NCI-H446 (cell line): ENCODE results near the gene EIPR1.
"Not testable (repeated sequence)": the region's sequence is repeated elsewhere in the genome, so short reads cannot be mapped to it uniquely, and the experiment has no call there.

ENCODE experiments used
- DNase-seq, 2 experiments: peaks; one replicate each; lab custom pipeline; 2025; lab: John Stamatoyannopoulos, UW

EIPR1 gene

DNA sequence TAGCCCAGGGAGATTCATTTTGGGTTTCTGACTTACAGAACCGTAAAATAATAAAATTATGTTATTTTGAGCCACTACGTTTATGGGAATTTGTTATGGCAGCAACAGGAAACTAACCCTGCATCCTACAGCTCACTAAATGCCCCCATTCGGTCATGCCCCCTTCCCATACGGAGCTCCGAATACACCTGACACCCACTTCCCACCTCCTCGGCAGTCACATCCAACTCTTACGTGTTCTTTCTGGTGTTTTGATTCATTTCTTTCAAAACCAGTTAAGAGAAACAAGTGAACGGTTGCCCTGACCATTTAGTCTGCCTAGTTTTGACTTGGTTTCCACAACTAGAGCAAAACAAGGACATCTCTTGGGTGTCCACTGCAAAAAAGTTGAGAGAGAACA, 19.7 kb downstream of the EIPR1 start:
- DNase-seq, result no peak

DNA sequence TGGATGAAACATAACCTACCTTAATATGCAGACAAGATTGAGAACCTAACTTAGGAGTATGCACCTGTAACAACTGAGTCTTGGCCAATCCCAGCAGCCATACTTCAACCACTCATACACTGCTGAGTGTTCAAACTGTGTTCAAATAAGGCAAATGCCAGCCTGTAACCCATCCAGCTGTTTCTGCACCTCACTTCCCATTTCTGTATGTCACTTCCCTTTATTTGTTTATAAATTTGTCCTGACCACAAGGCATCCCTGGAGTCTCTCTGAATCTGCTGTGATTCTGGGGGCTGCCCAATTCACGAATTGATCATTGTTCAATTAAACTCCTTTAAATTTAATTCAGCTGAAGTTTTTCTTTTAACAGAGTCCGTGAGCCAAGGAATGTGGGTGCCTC, 20.2 kb downstream of the EIPR1 start:
- not testable (repeated sequence) for DNase-seq

DNA sequence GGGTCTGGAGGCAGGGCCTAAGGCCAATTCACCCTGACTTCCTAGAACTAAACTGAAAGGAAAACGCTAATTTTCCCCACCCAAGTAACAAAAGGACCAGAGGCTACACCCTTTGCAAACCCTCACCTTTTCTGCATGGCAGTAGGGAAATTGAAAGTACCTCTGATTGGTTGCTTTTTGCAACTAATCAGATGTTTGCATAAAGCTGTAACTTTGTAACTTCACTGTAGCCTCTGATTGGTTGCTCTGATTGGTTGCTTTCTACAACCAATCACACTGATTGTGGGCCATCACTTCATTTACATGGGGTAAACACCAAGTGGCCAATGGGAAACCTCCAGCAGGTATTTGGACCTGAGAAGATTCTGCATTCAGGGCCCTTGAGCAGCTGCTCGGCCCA, 20.8 kb downstream of the EIPR1 start:
- DNase-seq, result no peak

DNA sequence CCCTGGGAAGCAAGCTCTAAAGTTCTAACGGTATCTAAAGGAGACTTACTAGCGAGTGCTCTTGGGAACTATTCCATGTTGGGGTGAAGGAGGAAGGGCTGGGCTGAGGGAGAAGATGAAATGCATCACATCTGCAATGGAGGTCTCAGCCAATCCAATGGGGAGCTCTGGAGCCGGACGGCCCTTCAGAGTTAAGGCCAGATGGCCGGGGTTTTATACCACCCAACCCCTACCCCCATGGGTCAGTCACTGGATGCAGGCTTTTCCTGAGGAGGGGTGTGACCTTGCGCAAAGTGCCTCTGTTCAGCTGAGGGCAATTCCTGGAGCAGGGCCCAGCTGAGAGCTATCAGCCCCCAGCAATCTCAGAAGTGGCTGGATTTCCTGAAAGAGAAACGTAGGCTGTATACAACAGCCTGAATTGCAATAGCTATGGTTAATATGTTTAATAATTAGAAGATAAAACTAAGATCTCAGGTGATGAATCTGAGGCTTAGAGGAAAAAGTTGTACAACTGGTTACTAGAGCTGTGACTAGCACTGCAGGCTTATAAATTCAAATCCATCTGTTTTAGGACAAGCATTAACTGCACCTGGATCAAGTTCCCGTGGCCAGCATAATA, 21.6 kb downstream of the EIPR1 start:
- no peak for DNase-seq

DNA sequence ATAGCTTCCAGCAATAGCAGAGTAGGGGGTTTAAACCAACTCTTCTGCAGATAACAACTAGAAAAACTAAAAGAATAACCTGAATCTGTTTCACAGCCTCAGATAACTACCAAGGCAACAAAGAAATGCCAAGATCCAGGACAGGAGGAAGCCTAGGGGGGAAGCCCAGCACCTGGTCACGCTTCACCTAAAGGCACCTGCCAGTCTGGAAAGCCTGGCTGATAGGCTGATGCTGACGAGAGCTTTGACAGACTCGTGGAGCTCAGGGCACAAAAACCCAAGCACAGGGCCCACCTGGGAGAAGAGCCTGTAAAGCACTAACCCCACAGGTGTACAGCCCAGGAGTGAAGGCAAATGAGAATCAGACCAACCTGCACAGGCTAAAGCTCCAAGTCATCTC, 22.6 kb downstream of the EIPR1 start:
- DNase-seq, result no peak

DNA sequence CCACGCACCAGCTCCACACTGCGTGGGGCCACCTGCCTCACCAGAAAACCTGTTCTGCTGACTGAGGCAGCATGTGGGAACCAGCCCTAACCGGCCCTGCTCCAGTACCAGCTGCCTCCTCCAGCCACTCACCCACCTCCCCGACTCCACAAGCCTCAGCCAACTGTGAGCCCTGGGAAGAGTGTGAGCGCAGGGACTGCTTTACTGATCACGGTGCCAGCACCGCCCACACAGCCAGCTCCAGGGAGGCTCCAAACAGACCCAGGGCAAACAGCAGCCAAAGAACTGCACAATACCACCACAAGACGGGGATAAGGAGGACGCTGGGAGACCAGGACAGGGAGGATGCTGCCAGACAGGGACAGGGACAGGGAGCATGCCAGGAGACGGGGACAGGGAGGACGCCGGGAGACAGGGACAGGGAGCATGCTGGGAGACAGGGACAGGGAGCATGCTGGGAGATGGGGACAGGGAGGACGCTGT, 28.4 kb downstream of the EIPR1 start:
- no peak for DNase-seq

DNA sequence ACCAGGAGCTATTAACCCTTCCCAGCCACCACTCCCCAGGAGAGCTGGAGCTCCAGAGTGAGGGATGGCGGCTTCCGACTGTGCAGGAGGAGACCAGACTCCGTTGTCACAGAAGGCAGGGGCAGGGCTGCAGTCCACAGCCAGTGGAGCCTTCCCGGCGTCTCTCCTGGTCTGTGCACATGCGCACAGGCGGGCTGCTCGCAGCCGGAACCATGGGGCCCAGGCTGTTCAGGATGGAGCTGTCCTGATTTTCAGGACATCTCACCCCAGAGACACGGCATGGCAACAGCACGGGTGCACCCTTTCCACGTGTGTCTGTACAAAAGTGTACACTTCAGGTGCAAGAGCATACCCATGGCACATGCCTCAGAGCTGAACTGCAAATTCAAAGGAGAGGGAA, 28.9 kb downstream of the EIPR1 start:
- DNase-seq, result no peak

DNA sequence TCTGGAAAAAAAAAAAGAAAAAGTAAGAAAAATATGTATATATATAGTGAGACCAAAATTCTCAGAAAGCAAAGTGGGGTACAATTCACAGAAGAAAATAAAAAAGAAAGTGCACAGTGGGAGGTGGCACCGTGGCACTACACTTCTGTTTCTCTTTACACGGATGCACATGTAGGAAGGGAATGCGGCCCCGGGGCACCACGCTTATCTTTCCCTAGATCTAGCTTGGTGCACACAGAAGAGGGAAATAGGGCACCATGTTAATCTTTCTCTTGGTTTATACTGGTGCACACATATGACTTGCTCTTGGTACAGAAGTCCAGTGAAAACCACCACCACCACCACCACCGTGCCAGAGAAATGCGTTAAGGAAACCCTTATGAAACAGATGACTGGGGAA, 32.0 kb downstream of the EIPR1 start:
- DNase-seq, result no peak

DNA sequence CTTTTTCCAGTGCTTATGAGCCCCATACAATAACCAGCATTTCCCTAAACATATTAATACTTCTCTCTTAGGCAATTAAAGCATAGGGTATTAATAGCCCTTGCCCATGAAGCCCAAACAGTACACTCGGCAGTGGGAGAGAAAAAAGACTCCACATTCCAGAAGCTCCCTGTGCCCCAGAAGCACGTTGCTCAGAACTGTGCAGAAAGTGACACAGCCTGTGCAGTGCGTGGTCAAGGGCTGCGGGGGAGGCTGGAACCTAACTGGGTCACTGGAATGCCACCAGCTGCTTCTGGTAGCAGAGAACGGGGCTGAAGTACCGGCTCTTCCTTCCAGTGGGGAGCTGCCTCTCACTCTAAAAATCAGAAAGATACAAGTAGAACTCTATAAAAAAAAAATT, 32.7 kb downstream of the EIPR1 start:
- no peak for DNase-seq

DNA sequence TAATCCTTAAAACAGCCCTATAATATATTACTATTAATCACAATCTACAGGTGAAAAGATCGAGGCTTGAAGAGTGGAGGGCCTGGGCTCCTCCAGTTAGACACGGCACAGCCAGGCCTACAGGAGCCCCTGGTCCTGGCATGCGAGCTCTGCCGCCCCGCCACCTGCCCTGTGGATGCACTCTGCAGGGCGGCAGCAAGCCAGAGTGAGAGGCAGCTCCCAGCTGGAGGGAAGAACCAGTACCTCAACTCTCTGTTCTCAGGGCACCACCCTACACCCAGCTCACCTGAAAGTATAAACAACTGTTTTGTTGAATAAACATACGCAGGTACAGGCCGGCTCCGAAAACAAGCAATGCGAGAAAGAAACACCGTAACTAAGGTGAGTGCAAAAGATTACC, 34.6 kb downstream of the EIPR1 start:
- no peak for DNase-seq

DNA sequence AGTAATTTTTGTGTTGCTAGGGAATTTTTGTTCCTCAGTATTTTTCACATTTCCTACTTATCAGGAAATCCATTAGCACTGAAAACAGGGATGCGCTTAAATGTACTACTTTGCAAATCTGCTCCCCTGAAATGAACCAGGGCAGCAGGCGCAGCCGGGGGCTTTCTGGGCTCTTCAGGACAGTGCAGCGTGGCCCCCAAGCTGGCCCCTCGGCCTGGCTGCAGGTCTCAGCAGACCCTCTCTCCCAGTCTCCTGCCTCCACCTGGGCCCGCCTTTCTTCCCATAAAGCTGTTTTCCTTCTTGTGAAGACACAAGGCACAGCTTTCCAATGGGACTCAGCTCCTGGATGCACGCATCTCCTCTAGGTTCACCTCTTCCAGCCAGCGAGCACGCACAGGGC, 35.3 kb downstream of the EIPR1 start:
- DNase-seq, result no peak

DNA sequence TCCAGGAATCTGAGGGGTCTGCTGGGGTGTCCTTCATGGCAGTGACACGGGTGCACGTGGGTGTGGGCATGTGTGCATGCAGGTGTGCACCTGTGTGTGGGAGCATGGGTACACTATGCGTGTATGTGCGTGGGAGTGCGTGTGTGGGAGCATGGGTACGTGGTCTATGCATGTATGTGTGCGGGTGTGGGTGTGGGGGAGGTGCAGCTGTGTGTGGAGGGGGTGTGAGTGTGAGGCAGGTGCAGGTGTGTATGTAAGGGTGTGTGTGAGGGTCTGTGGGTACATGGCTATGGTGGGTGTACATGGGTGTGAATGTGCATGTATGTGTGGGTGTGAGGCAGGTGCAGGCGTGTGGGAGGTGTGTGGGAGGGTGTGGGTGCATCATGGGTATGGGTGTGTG, 36.3 kb downstream of the EIPR1 start:
- DNase-seq, result no peak

DNA sequence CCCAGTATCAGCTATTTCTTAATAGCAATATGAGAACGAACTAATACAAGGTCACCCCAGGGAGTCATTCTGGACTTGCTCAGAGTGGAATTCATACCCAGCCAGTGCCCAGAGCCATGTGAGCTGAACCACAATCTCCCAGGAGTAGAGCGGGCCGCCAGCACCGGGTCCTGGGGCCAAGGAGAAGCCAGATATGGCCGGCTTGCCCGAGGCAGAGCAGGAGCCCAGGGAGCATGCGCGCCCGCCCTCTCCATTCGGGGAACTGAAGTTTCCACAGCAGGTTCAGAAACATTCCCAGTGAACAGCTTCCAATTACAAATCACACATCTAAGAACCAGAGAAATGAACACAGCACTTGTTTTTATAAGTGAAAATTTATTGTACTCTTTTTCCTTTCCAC, 37.5 kb downstream of the EIPR1 start:
- DNase-seq, result no peak

DNA sequence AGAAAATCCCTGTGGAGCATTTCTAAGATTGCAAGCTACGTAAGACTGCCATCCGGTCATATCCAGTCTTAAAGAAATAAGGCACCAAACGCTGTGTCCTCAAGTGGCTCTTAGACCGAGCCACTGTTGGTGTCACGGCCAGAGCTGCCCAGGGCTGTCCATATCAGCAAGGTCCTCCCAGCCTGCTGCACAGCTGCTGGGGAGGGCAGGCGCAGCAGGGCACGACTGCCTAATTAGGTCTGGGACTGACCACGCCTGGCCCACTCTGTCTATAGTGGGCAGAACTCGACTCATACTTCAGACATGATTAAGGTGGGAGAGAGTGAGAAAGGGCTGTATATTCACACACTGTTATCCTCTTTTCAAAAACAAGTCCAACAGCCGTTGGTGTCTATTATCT, 39.3 kb downstream of the EIPR1 start:
- DNase-seq, result no peak

DNA sequence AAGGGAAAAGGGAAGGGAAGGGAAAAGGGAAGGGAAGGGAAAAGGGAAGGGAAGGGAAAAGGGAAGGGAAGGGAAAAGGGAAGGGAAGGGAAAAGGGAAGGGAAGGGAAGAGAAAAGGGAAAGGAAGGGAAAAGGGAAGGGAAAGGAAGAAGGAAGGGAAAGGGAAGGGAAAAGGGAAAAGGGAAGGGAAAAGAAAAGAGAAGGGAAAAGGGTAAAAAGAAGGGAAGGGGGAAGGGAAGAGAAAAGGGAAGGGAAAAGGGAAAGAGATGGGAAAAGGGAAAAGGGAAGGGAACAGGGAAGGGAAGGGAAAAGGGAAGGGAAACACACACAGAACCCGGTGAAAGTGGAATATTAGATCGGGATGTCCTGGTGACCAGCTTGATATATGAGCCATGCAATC, 40.8 kb downstream of the EIPR1 start:
- DNase-seq, result no peak

DNA sequence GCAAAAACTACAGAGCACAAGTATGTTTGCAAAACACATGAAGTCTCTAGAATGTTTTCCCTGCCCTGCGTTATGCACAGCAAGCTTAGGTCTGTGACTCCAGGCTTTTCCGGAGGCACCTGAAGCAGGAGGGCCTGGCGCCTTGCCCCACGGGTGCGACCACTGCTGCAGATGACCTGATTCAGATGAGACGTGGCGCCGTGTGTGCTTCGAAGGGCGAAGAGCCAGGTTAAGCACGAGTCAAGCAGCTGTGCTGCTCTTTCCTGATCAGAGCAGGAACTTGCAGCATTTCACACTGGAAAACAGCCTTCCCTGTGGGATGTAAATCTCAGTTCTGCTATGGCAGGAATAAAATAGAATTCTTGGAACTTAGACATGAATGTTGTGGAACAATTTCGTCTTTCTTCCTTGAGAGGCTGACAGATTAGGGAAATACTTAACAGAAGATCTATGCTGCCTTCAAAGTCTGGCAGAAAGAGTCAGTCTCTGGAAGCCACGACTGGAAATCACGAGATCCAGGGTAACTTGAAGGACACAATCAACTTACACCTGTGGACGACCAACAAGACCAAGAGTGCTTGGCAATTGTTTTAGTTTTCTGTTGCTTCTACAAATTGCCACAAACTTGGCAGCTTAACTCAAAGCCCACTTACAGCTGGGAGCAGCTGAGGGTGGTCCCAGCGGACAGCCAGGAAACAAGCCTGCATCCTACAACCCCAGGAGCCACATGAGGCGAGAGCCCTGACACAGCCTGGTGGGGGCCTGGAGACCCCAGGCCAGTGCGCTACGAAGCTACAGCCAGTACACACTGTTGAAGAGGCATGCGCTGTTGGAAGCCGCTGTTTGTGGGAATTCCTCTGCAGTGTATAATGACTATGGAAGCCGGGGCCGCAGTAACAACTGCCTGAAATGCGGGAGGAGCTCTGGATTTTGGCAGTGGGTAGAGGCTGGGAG, 42.9 kb downstream of the EIPR1 start:
- no peak for DNase-seq

DNA sequence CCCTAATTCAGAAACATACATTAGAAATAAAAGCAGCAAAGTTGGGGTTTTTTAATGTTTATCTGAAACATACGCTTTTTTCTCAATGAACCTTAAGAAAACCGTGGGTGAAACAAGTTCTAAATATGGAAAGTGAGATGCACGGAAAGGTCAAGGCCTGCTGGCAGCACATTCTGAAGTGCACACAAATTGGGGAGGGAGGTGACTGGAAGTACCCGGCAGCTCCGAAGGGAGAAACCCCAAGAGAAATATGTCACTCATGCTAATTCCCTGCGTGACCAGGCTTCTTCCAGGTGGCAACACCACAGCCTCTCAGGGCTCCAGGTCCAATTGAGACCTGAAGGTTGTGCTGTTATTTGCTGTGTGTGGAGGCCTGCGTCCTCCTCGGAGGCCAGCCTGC, 45.5 kb downstream of the EIPR1 start:
- DNase-seq, result no peak

DNA sequence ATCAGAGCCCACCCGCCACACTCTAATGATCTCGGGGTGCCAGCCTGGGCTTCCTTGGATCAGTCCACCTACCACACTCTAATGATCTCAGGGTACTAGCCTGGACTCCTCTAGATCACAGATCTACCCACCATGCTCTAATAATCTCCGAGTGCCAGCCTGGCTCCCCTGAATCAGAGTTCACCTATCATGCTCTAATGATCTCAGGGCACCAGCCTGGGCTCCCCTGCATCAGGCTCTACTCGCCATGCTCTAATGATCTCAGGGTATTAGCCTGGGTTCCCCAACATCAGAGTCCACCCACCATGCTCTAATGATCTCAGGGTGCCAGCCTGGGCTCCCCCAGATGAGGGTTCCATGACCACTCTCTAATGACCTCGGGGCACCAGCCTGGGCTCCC, 48.1 kb downstream of the EIPR1 start:
- DNase-seq, result no peak

DNA sequence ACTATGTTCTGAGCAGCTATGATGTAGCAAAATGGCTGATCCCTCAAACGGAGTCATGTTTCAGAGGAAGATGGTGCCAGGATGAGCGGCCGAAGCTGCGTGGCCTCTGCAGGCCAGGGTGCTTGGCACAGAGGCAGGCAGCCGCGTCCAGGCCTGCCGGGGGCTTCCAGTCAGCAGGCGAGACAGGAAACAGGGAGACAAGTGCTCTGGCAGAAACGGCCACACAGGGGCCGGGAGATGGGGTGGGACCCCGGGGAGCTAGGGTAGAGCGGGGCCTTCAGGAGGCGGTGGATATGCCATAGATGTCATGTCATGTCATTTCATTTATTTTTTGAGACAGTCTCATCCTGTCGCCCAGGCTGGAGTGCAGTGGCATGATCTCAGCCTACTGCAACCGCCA, 50.7 kb downstream of the EIPR1 start:
- no peak for DNase-seq

DNA sequence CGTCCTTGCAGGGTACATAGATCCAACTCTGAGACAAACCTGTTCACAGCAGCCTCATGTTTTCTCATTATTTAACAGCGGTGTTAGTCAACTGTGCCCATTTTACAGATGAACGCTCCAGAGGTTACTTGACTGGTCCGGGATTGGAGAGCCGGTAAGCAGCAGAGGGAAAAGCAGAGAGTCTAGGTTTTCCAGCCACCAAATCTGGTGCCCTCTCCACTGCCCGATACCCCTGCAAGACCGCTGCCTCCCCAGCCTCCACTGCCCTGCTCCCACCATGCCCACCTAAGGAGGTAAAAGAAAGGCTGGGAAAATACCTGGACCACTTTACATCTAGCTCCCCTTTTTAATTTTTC, 51.5 kb downstream of the EIPR1 start:
- DNase-seq, result no peak

DNA sequence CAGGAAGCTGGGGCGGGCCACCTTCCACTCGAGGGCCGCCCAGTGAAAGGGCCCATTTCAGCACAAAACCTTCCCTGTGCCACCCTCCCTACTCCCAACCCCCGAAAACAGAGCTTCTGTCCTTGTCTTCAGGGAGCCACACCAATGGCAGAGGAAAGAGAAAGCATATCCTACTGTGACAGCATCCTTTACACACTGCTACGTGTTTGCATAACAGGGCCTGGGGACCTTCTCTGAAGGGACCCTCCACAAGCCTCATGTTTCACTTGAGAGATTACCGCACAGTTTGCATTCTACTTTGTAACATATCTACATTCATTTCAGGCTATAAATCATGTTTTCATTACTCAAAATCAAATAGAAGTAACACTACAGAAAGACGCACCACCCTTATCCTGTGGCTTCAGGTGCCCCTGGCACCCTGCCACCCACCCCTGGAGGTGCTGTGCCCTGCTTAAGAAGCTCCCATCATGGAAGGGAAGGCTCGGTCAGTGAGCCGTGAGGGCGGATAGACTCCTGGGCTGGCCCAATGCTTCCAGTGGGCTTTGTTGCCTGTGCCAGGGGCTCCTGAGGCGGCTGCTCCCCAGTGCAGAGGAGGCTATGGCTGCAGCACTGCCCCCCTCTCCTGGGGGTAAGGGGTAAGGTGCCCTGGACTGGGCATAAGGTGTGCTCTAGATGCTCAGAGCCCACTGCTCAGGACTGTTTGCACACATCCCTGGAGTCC, 52.0 kb downstream of the EIPR1 start:
- DNase-seq, result no peak

DNA sequence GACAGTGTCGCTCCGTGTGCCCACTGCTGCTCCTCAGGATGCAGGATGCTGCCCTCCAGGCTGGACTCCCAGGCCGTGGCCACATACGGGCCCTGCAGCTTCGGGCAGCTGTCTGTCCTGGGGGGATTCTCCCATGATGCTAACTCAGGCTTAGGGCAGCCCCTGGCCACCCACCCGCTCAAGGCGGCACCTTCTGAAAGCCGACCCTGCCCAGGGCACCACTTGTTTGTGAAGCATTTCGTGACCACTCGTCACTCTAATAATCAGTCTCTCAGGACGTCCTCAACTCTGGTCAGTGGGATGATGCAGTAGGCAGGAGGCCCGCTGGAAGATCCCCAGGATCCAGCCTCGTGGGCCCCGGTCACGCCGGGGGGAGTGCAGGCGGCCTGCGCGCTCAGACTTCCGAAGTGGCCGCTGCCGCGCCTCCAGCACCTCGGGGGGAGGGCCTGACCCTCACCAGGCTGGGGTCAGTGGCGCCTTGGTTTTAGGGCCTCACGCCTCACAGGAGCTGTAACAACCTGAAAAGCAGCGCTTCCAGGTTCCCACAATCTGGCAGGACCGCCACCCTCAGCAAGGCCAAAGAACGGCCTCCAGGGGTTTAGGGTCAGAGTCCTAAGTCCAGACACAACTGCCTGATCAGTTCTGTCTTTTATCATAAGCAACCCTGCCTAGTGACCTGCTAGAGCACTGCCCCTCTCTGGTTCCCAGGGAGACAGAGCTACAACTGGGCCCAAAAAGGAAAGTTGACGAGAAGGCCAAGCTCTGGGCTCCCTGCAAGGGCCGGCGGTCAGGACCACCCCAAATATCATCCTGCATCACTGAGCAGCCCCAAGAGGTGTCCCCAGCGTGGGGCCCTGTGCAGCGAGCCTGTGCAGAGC, 53.0 kb downstream of the EIPR1 start:
- no peak for DNase-seq
